Caco-2 (cell line): ENCODE results near the gene CACNA1D. TPM values are rescaled to one million over a fixed set of nuclear protein-coding genes. Genes with fewer than 3 reads are reported as not detected.

Experiments used
- BruUV-seq: library from RNA; stranded (reverse); fragments of 400-500 nt; replicated peaks from 2 replicates; lab custom pipeline; 2021; lab: Mats Ljungman, UMichigan
- CTCF ChIA-PET: fragments of 300-600 bp; sonication (Branson Sonifier 250); formaldehyde crosslinking; loops from one replicate; lab custom pipeline; 2022; ENCODE audit warnings: antibody characterized with exemption; lab: Charles Lee
- POLR2A ChIA-PET: fragments of 300-600 bp; sonication (Branson Sonifier 250); formaldehyde crosslinking; loops from one replicate; lab custom pipeline; 2022; ENCODE audit warnings: antibody characterized with exemption; lab: Charles Lee
- DNase-seq, 2 experiments: peaks; one replicate each; pipeline versions ENCODE4 v3.0.0 to v3.0.0-alpha.2; 2020 to 2022
- H3K27me3 ChIP-seq: replicated peaks from 2 replicates; pipeline ENCODE4 v1.6.0; 2011; ENCODE audit warnings: low read length; ENCODE audit not compliant: control insufficient read depth, insufficient read depth
- H3K36me3 ChIP-seq: 2 replicates; pipeline ENCODE4 v1.5.1; 2011; ENCODE audit warnings: low read length; ENCODE audit not compliant: control insufficient read depth, insufficient read depth
- H3K4me1 ChIP-seq: fragments of 250-450 bp; sonication (Bioruptor Pico); 2 replicates; pipeline ENCODE4 v1.5.1; 2020; ENCODE audit warnings: mild to moderate bottlenecking
- H3K4me3 ChIP-seq: 2 replicates; pipeline ENCODE4 v1.5.1; 2011; ENCODE audit warnings: low read depth, mild to moderate bottlenecking, control low read depth, low read length
- H3K9me3 ChIP-seq: fragments of 250-450 bp; sonication (Bioruptor Pico); 2 replicates; pipeline ENCODE4 v1.5.1; 2020; ENCODE audit warnings: mild to moderate bottlenecking, moderate library complexity
- H3K27ac Mint-ChIP-seq: one replicate; pipeline ENCODE4 v1.8.0; 2022; ENCODE audit warnings: mixed read lengths; ENCODE audit not compliant: unreplicated experiment
- H3K27me3 Mint-ChIP-seq: one replicate; pipeline ENCODE4 v1.8.0; 2022; ENCODE audit warnings: mixed read lengths; ENCODE audit not compliant: insufficient read depth, unreplicated experiment
- H3K36me3 Mint-ChIP-seq: one replicate; pipeline ENCODE4 v1.8.0; 2022; ENCODE audit warnings: mild to moderate bottlenecking, mixed read lengths; ENCODE audit not compliant: insufficient read depth, unreplicated experiment
- H3K4me1 Mint-ChIP-seq: one replicate; pipeline ENCODE4 v1.8.0; 2022; ENCODE audit warnings: low read depth, mixed read lengths; ENCODE audit not compliant: unreplicated experiment
- H3K4me3 Mint-ChIP-seq: one replicate; pipeline ENCODE4 v1.8.0; 2022; ENCODE audit warnings: mild to moderate bottlenecking, moderate library complexity, mixed read lengths; ENCODE audit not compliant: unreplicated experiment
- H3K9me3 Mint-ChIP-seq: one replicate; pipeline ENCODE4 v1.8.0; 2022; ENCODE audit warnings: mixed read lengths; ENCODE audit not compliant: unreplicated experiment
- CTCF ChIP-seq, 2 experiments: fragments of 200-600 bp in 1 of 2; IDR thresholded peaks; 1 replicate in 1 of 2; 2 replicates in 1 of 2; pipeline versions ENCODE4 v1.5.1 to v1.8.0; 2011 to 2022; ENCODE audit warnings: antibody characterized with exemption in 1 of 2, control low read depth in 1 of 2, inconsistent platforms in 1 of 2, low read depth in 1 of 2, low read length in 1 of 2, mild to moderate bottlenecking in 1 of 2, moderate library complexity in 1 of 2; ENCODE audit not compliant: insufficient read depth in 1 of 2, severe bottlenecking in 1 of 2, unreplicated experiment in 1 of 2
- intact Hi-C: fragments of 100-400 bp; cut with micrococcal nuclease; formaldehyde crosslinking; loops from one replicate; pipeline ENCODE4 v1.10.0; 2022; ENCODE audit not compliant: unreplicated experiment
- total RNA-seq: library from RNA; stranded (reverse); gene quantifications from 2 replicates; pipeline ENCODE4 v1.2.3, GENCODE V29; 2022

Gene CACNA1D
- total RNA-seq, 1 experiment from 2014 or later, result 13.3 TPM

DNA sequence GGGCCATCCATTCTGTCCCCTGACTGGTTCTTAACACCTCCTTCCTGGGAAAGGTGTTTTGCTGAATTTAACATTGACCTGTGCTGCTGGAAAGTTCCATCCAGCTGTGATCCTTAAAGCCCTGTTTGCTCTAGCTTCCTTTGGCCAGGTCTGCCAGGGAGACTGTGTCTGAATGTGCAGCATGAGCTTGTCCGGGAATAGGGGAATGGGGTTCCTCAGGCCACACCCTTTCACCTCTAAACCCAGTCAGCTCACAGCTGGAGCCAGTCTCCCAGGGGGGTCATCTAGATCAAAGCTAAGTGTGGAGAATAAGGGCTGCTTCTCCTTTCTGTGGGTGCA is 177.5 kb downstream of the CACNA1D start:
- CTCF ChIA-PET, result interaction anchor here (1.3 kb wide), 1 partner anchor 34 kb away, joined by 3 read pairs; no protein-coding TSS in a partner anchor

DNA sequence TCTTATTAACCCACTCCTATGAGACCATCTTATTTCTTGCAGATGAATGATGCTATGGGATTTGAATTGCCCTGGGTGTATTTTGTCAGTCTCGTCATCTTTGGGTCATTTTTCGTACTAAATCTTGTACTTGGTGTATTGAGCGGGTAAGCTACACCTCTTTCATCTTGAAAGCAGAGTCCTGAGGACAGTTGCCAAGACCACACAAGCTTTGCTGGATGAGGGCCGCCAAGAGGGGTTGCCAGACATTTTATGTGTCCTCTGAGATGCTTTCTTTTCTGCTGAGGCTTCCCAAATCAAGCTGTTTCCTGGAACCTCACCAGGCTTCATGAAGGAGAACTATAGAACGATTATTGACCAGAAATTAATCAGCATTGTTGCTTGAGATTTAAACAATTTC is 178.6 kb downstream of the CACNA1D start:
- no peak overlapping the region for H3K4me3 Mint-ChIP-seq
- H3K27me3 ChIP-seq, result no peaks in the 10 kb centered on the region
- ChIA-PET POLR2A (no interaction called here), CTCF (interaction anchor here (1.3 kb wide), 1 partner anchor 33 kb away, joined by 3 read pairs; no protein-coding TSS in a partner anchor)
- H3K36me3 ChIP-seq, result no peaks in the 10 kb centered on the region
- H3K4me1 ChIP-seq, result no peaks in the 10 kb centered on the region
- no peaks in the 10 kb centered on the region for H3K9me3 ChIP-seq
- no peaks in the 10 kb centered on the region for H3K9me3 Mint-ChIP-seq
- no TSS peak for BruUV-seq
- H3K27ac Mint-ChIP-seq, result no peak overlapping the region
- no peak for DNase-seq
- no peak for TF ChIP-seq CTCF (IDR thresholded peaks at IDR 0.05; ENCODE audit: insufficient read depth in 1 of 2, low read depth in 1 of 2, low read length in 1 of 2, severe bottlenecking in 1 of 2, unreplicated experiment in 1 of 2)
- H3K4me1 Mint-ChIP-seq, result no peaks in the 10 kb centered on the region
- H3K4me3 ChIP-seq, result no peak overlapping the region
- H3K27me3 Mint-ChIP-seq, result no peaks in the 10 kb centered on the region
- intact Hi-C loops, result no loop called here
- no peaks in the 10 kb centered on the region for H3K36me3 Mint-ChIP-seq

More for the DNA sequence above, 177.5 kb downstream of the CACNA1D start:
- H3K36me3 Mint-ChIP-seq, result no peaks in the 10 kb centered on the region
- no peaks in the 10 kb centered on the region for H3K27me3 Mint-ChIP-seq
- no peaks in the 10 kb centered on the region for H3K9me3 Mint-ChIP-seq
- no peaks in the 10 kb centered on the region for H3K4me1 Mint-ChIP-seq
- Histone ChIP-seq H3K4me1 (peaks cover 6% of the 10 kb centered on the region), H3K36me3 (no peaks in the 10 kb centered on the region), H3K27me3 (no peaks in the 10 kb centered on the region), H3K4me3 (no peak overlapping the region), H3K9me3 (no peaks in the 10 kb centered on the region)
- no peak for TF ChIP-seq CTCF (IDR thresholded peaks at IDR 0.05; ENCODE audit: insufficient read depth in 1 of 2, low read depth in 1 of 2, low read length in 1 of 2, severe bottlenecking in 1 of 2, unreplicated experiment in 1 of 2)
- no peak overlapping the region for H3K27ac Mint-ChIP-seq
- BruUV-seq, result no TSS peak
- DNase-seq, result no peak
- POLR2A ChIA-PET, result no interaction called here
- intact Hi-C loops, result no loop called here
- H3K4me3 Mint-ChIP-seq, result no peak overlapping the region

- Histone ChIP-seq H3K27me3 (no peaks in the 10 kb centered on the region), H3K9me3 (no peaks in the 10 kb centered on the region), H3K4me1 (no peaks in the 10 kb centered on the region), H3K4me3 (no peak overlapping the region), H3K36me3 (no peaks in the 10 kb centered on the region)
- no peaks in the 10 kb centered on the region for H3K36me3 Mint-ChIP-seq
- POLR2A ChIA-PET, result no interaction called here
- CTCF ChIA-PET, result no interaction called here
- H3K27me3 Mint-ChIP-seq, result no peaks in the 10 kb centered on the region
- H3K9me3 Mint-ChIP-seq, result no peaks in the 10 kb centered on the region
- H3K27ac Mint-ChIP-seq, result no peak overlapping the region
- no peaks in the 10 kb centered on the region for H3K4me1 Mint-ChIP-seq
- intact Hi-C loops, result no loop called here
- no peak for TF ChIP-seq CTCF (IDR thresholded peaks at IDR 0.05; ENCODE audit: insufficient read depth in 1 of 2, low read depth in 1 of 2, low read length in 1 of 2, severe bottlenecking in 1 of 2, unreplicated experiment in 1 of 2)
- no peak overlapping the region for H3K4me3 Mint-ChIP-seq
- BruUV-seq, result no TSS peak
- no peak for DNase-seq
These were observed 179.4 kb downstream of the CACNA1D start for GRCh38 chr3:53673722-53674350.
